Stimulated activated CD4-positive, alpha-beta T cell treated with anti-CD3 and anti-CD28 coated beads, Interleukin-2, amount 100 ng/mL, for 24 hours (primary cell): ENCODE data around the gene MFF.
"Not testable (repeated sequence)": the region's sequence is repeated elsewhere in the genome, so short reads cannot be mapped to it uniquely, and the experiment has no call there.

Experiments
- DNase-seq, 2 donors: peaks; one replicate each; pipeline ENCODE4 v3.0.0-alpha.2; 2020

The MFF gene

DNA sequence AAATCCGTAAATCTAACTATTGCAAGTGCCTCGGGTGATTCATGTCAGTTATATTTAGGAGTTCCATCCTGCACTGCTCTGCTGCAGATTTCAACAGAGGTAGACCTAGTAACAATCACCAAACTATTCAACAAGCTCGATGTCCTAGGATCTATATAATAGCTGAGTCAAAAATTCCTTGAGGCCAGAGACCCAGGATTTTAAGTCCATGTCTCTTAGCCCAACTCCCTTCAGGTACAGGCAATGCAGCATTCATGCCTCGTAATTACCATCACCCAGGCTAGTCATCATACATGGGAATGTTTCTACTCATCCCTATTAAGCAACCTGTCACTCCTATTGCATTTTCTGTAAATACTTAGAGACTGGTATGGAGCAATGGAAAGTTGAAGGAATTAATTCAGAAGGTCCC is 53.3 kb downstream of the MFF start:
- no peak for DNase-seq

DNA sequence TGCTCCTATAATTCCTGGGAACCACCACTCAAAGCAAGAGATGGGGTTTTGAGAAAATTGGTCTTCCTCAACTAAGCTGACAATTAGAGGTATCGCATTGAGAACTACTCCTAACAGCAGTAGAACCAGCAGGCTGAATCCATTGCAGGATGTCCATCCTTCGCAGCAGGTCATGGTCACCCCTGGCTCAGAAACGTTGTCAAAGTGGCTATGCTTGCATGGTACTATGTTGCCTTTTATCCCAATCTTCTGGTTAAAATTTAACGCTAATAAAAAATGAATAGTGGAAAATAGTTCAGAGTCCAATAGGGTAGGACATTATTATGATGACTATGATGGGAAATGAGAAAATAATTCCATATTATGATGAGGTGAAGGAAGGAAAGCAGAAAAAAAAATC is 54.0 kb downstream of the MFF start, which contains the start of gene TM4SF20:
Gene TM4SF20, minus strand, starts transcription at position 212 of the 400 bp plus-strand sequence. Its CDS starts 38 bp downstream, at position 174.
- DNase-seq, result no peak

DNA sequence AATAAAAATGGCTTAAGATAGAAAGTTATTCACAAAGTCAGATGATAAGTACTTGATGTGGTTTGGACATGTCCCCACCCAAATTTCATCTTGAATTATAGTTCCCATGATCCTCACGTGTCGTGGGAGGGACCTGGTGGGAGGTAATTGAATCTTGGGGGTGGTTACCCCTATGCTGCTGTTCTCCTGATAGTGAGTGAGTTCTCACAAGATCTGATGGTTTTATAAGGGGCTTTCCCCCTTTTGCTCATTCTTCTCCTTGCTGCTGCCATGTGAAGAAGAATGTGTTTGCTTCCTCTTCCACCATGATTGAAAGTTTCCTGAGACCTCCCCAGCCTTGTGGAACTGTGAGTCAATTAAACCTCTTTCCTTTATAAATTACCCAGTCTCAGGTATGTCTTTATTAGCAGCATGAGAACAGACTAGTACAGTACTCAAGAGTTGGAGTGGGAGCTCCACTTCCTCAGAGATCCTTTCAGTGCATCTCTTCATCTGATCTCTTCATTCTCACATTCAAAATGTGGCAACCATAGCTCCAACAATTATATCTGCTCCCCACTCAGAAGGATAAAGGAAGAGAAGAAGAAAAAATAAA is 57.3 kb downstream of the MFF start:
- DNase-seq, result peak; percentile 11 to 34

DNA sequence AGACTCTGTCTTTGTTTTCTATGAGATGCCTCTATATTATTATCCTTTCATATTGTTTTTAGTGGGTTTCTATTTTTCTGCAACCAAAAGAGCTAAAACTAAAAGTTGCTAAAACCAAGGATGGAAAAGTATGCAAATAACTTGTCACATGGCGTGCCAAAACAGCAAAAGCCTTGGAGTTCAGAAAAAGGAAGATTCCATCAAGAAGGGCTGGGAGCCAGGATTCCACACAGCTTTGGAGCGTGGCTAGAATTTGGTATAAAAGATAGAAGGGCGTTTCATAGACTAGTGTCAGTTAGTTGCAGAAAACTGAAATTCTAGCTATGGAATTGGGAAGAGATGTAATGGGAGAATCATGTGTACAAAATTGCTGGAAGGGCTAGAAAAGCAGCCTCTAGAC is 58.6 kb downstream of the MFF start:
- no peak for DNase-seq

DNA sequence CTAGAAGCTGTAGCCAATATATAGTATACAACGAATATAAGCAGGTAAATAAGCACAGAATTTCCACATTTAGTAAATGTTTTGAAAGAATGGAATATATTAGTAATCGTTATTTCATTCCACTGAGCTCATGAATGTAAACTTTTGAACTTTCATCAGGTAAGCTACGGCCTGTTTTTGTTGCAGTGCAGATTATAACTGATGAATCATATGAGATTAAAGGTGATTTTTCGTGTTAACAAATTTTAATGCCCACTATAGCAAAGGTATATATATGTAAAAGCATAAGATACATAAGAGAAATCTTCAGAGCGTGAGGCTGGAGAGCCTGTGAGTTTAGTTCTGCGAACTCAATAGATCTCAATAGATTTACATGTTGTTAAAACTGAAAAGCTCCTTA is 61.6 kb downstream of the MFF start:
- DNase-seq, result no peak

DNA sequence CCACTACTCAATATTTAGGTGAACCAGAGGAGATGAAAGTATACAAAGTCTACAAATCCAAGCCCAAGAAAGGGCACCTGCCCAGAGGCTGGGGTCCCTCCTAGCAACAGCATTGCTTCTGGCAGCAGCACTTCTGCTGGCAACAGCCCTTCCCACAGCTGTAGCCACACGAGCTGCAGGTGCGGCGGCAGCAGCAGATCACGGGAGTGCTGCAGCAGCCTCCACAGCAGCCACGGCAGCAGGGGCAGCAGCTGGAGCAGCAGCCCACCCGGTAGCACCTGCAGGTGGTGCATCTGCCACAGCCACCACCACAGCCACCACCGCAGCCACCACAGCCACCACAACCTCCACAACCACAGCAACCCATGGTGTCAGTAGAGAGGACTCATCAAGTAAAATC is 62.5 kb downstream of the MFF start, which contains the start of gene SCYGR1:
Gene SCYGR1, minus strand, starts transcription at position 367 of the 400 bp plus-strand sequence. Its CDS starts 0 bp downstream, at position 367.
- not testable (repeated sequence) for DNase-seq

DNA sequence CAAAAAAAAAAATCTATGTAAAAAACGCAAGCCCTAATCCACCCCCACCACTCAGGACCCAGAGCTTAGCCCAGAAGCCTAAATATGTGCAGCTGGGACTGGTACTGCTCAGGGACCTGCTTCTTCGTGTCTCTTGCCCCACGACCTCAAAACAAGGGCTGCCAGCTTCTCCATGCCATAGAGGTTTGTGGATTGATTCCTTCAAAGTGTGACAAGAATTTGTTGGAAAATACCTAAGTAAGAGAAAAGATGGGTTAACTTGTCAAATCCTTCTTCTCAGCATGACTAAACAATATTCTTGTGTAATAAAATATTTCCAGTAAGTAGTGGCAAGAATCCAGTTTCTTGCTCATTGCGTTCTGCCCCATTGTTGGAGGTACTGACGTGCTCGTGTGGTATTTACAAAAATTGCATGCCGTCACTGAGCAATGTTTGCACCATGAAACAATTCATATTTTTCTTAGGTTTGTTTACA is 63.5 kb downstream of the MFF start:
- DNase-seq, result no peak

DNA sequence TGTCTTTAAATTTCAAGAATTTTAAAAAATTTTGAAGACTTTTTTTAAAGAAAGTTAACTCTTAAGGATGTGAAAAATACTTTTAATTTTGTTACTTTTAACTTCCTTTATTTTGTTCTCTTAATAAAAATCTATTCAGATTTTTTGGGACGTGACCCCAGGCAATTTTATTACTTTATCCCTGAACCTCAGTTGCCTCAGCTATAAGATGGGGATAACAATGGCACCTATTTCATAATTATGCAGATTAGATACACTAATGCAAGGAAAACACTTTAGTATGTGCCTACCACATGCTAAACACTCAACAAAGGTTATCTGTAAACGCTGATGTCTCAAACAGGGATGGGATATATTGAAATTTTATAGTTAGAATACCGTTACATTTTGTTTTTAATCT is 64.2 kb downstream of the MFF start:
- DNase-seq, result no peak

DNA sequence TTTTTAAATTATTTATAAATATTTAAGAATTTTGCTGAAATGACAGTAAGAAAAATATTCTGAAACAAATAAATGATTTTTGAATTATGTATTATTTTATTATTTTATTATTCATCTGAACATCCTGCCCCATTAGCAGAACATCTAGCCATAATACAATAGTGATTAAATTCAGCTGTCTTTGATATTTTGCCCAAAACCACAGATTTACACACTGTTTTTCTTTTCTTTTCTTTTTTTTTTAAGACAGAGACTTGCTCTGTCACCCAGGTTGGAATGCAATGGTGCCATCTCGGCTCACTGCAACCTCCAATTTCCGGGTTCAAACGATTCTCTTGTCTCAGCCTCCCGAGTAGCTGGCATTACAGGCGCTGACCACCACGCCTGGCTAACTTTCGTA is 64.6 kb downstream of the MFF start:
- DNase-seq, result no peak

DNA sequence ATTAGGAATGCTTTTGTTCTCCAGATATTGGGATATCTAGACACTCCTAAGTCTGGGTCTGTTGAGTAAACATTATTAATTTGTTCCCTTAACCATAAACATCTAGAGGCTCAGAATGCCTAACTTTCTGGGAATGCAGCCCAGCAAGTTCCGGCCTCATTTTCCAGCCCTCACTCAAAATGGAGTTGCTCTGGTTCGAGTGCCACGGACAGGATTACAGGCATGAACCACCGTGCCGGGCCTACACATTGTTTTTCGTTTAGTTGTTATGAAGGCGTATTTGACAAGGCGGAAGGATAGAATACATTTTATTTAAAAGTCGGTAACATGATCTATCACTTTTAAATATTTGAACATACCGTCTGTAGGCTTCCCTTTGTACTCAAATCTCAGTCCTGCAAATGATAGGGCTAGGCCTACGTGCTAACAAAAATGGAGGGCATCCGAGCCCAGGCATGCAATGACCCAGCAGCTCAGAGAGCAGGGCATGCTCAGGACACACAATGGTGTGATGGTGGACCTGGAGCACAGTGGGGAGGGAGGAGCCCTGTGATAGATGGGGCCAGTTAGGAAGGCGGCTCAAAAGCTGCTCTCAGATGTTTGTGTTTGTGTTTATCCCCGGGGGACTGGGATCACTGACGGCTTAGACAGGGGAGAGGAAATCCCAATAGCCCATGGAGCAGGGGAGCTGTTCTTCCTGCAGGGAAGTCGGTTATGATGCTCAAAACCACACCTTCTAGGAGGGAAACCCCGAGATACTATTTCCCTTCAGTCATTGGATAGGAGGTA is 65.6 kb downstream of the MFF start:
- DNase-seq, result no peak

DNA sequence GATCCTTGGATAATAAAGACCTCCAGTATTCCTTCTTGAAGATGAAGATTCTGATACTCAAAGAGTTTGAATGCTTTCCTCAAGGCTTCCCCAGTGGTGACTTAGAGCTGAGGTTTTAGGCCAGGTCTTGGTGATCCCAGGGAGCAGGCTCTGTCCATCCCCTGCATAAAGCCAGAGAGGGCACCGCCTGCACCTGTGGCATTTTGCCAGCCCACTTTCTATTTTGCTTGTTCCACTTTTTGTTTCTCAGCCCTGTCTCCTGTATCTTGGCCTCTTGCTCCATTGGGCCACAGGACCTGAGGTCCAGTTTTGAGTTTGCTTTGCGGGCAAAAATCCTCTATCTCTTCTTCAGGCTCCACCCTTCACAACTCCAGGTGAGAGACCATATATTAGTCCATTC is 69.3 kb downstream of the MFF start:
- no peak for DNase-seq

DNA sequence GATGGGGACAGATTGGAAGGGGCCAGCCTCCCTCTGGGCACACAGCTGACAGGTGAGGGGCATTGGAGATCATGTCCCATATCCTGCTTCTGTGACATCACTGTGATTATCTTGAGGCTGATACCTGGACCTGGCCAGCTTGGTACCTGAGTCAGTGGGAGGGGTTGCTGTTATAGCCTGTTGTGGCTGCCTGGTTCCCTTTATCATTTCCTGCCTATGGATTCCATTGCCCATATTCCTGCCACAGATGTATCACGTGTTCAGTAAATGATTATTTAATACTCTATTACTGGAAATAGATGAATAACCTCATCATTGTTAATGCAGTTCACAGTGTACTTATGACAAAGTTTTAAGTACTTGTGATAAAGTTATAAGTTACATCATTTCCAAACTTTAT is 70.5 kb downstream of the MFF start:
- no peak for DNase-seq

DNA sequence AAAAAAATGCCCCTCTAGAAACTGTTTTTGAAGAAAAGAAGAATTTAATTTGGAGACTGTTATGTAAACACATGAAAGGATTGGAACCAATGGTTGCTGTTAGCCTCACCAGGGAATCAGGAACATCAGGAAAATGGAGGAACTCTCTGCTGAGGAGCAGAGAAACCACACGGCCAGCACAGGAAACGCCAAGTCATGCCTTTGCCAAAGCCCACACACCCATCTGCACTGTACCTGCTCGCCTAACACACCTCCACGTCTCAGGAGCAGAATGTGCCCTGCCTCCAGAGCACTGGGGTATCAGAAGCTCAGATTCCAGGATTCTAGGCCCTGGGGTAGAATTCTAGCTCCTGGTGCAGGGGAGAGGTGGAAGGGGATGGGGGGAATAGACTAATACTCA is 72.5 kb downstream of the MFF start:
- DNase-seq, result no peak

DNA sequence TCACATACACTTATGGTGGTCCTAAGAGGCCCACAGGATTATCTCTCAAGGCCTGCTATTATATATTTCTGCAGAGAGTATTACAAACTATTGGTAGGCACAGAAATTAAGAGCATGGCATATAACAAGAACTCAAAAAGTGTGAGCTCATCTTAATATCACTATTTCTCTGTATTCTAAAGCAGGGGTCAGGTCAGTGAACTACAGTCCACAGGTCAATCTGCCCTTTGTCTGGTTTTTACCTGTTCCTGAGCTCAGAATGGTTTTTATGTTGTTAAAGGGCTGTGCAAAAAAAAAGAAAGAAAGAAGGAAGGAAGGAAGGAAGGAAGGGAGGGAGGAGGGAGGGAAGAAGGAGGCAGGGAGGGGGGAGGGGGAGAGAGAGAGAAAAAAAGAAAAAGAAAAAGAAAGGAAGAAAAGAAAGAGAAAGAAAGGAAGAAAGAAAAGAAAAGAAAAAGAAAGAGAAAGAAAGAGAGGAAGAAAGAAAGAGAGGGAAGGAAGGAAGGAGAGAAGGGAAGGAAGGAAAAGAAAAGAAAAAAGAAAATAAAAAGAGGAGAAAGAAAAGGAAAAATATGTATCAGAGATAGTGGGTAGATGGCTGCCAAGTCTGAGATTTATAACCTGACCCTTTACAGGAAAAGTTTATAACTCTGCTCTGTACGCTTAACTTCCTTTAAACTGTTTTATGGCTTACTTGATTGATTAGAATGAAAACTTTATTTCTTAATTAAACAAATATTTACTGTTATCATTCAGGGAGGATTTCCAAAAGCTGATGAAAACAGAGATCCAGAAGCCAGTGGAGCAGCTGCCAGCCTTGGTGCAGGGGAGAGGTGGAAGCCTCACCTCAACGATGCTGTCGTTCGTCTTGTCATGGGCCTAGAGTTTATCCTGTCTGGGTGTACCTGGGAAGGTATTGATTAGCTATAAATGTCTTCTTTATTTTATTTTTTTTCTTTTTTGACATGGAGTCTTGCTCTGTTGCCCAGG is 73.9 kb downstream of the MFF start:
- DNase-seq, result no peak

DNA sequence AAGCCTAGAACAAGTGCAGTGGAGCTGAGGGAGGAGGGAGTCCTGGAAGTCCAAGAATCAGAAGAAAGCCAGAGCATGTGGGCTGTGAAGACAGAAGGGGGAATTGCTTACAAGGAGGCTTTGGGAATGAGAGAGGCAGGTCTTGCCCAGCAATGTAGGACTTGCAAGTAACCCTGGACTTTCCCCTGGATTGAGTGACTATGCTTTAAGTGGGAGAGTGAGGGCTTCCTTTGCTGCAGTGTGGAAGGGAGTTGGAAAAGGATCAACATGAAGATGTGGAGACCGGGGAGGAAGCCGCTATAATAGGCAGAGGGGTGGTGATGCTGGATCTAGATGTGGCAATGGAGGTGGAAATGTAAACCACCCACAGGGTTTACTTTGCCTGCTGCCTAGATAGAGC is 76.5 kb downstream of the MFF start:
- DNase-seq, result no peak

DNA sequence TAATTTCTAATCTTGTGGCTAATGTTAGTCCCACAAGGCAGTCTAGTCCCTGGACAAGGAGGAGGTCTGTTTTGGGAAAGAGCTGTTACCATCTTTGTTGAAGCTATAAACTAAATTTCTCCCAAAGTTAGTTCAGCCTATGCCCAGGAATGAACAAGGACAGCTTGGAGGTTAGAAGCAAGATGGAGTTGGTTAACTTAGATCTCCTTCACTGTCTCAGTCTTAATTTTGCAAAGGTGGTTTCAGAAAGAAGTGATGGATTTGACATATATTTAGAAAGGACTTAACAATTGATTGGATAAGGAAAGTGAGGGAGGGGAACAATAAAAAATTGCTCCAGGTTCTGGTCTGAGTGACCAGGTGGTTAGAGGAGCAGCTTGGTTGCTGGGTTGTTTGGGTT is 77.3 kb downstream of the MFF start:
- DNase-seq, result no peak

DNA sequence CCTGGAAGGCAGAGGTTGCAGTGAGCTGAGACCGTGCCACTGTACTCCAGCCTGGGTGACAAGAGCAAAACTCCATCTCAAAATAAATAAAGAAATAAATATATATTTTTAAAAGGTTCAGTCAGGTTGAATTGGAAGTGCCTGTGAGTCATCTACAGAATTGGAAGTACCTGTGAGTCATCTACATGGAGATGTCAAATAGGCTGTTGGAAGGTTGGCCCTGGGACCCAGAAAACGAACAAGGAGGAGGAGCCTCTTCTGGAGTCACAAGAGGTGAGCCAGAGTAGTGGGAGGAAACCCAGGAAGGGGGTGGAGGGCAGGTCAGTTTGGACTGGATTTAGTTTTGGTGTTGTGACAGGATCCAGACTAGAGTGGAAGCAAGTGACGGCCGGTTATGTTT is 77.9 kb downstream of the MFF start:
- DNase-seq, result peak in 1 of 2 donors; percentile 11

DNA sequence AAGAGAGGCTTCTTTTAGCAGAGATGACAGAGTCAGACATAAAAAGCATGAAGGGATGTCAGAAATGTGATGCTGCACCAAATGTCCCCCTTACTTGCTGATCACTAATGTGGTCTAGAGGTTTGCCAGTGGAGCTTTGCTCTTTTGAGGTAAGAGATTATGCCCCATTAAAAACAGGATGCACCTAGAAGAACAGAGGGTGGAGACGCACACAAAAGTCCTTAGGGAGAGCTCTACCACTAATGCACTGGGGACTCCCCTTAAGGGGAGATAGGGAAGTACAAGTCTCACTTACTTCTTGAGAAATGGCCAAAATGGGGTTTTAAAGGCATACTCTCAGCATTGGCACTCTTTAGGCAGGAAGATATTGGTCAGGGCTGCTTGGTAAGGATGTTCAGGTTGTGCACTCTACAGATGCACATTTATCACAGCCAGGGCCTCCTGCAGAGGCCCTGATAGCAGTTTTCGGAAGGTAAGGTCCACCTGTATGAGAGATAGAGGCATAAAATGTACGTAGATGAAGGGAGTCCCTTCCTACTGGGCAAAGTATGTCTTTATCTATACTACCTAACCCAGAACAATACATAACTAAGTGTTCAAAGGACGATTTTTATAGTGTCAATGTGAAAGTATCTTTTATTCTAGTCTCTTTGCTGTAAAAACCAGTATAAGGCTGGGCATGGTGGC is 79.7 kb downstream of the MFF start:
- DNase-seq, result no peak

DNA sequence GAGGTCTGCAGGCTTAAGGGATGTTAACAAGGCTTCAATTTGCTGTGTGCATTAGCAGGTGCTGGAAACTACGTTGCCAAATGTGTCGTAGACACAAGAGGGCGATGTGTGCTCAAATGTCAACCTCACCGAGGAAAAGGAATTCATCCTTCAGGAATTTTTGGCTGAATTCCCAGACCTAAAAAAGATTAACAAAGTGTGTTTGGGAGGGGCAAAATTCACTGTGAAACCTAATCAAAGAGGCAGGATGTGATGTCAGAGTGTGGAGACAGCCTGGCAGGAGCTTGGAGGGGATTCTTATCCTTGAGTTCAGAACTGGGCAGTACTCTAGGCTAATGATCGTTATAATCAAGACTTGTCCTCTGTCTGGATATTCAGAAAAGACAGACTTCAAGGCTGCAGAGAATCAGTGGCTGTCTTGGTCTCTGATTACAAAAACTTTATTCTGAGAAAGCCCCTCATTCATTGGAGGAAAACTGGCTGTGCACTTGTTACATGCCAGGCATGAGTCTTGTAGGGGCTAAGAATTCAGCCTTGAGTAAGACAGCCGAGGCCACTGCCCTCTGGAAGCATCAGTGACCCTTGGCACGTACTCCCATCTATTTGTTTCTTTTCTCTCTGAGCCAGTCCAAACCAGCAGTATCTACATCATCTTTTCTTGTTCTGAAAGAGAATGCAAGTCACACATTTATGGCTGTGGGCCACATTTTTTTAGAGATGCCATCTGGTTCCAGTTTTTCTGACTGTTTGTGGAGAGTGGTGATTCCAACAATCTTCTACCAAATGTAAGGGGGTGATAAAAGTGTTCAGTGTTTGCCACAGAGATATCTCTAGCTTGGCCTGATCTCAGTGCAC is 81.4 kb downstream of the MFF start:
- peak in 1 of 2 donors; percentile 17 for DNase-seq
